Measurements from ENCODE around the gene ROR2. TPM values are rescaled to one million over a fixed set of nuclear protein-coding genes. Genes with fewer than 3 reads are reported as not detected.

Gene ROR2
- total RNA-seq, 4 donors from 2014 or later: 1.8 to 4.2 (median 2.7) TPM

GRCh38 chr9:91852801-91853347 lies 97.2 kb downstream of the ROR2 start:
- Histone ChIP-seq H3K4me3 (no peak overlapping the region), H3K9me3 (no peaks in the 10 kb centered on the region), H3K36me3 (no peaks in the 10 kb centered on the region), H3K4me1 (no peaks in the 10 kb centered on the region), H3K27ac (no peak overlapping the region), H3K27me3 (no peaks in the 10 kb centered on the region)
- TF ChIP-seq EP300 (IDR thresholded peaks at IDR 0.05) (no peak), POLR2A (IDR thresholded peaks at IDR 0.05) (no peak), CTCF (IDR thresholded peaks at IDR 0.05) (no peak)
- DNase-seq (ENCODE audit: low spot score in 2 of 2): no peak
- WGBS, 2 donors: 91% methylated on average over 18 of the region's 18 CpGs

GRCh38 chr9:91849694-91850093 lies 100.3 kb downstream of the ROR2 start:
- Histone ChIP-seq H3K36me3 (no peaks in the 10 kb centered on the region), H3K4me3 (no peak overlapping the region), H3K27ac (no peak overlapping the region), H3K4me1 (peaks cover 0 to under 1% (median 0%) of the 10 kb centered on the region in 4 donors), H3K9me3 (no peaks in the 10 kb centered on the region), H3K27me3 (no peaks in the 10 kb centered on the region)
- 97 to 98% methylated on average over 3 of the region's 3 CpGs for WGBS, 2 donors
- DNase-seq (ENCODE audit: low spot score in 2 of 2): no peak
- TF ChIP-seq EP300 (IDR thresholded peaks at IDR 0.05) (no peak), POLR2A (IDR thresholded peaks at IDR 0.05) (no peak), CTCF (IDR thresholded peaks at IDR 0.05) (no peak)

GRCh38 chr9:91848146-91848545 lies 101.9 kb downstream of the ROR2 start:
- TF ChIP-seq CTCF (IDR thresholded peaks at IDR 0.05) (no peak), POLR2A (IDR thresholded peaks at IDR 0.05) (no peak), EP300 (IDR thresholded peaks at IDR 0.05) (no peak)
- Histone ChIP-seq H3K4me3 (no peak overlapping the region), H3K9me3 (no peaks in the 10 kb centered on the region), H3K27me3 (no peaks in the 10 kb centered on the region), H3K36me3 (no peaks in the 10 kb centered on the region), H3K27ac (no peak overlapping the region), H3K4me1 (peaks cover 0 to 16% (median 0%) of the 10 kb centered on the region in 4 donors)
- DNase-seq (ENCODE audit: low spot score in 2 of 2): no peak
- WGBS, 2 donors: 73 to 74% methylated on average over 6 of the region's 6 CpGs

- peaks cover 0 to 18% (median 0%) of the 10 kb centered on the region in 4 donors for H3K4me1 ChIP-seq
- H3K36me3 ChIP-seq: no peaks in the 10 kb centered on the region
- H3K27ac ChIP-seq: no peak overlapping the region
- no peaks in the 10 kb centered on the region for H3K27me3 ChIP-seq
- no peaks in the 10 kb centered on the region for H3K9me3 ChIP-seq
- no peak overlapping the region for H3K4me3 ChIP-seq
- no peak for DNase-seq (ENCODE audit: low spot score in 2 of 2)
- no peak for TF ChIP-seq EP300 (IDR thresholded peaks at IDR 0.05)
- TF ChIP-seq CTCF (IDR thresholded peaks at IDR 0.05): no peak
- no peak for TF ChIP-seq POLR2A (IDR thresholded peaks at IDR 0.05)
- WGBS, 2 donors: 43 to 46% methylated on average over 13 of the region's 13 CpGs
These were observed 102.4 kb downstream of the ROR2 start for GRCh38 chr9:91847581-91848091.

GRCh38 chr9:91845879-91846278 lies 104.1 kb downstream of the ROR2 start:
- WGBS, 2 donors: 90 to 96% methylated on average over 6 of the region's 6 CpGs
- no peak for DNase-seq (ENCODE audit: low spot score in 2 of 2)
- TF ChIP-seq POLR2A (IDR thresholded peaks at IDR 0.05) (no peak), CTCF (IDR thresholded peaks at IDR 0.05) (no peak), EP300 (IDR thresholded peaks at IDR 0.05) (no peak)
- H3K4me1 ChIP-seq: peaks cover 0 to 18% (median 0%) of the 10 kb centered on the region in 4 donors
- no peak overlapping the region for H3K4me3 ChIP-seq
- no peaks in the 10 kb centered on the region for H3K36me3 ChIP-seq
- no peaks in the 10 kb centered on the region for H3K9me3 ChIP-seq
- no peak overlapping the region for H3K27ac ChIP-seq
- no peaks in the 10 kb centered on the region for H3K27me3 ChIP-seq
